HepG2 (cell line): ENCODE results near the gene TUT7.

Experiments used
- CHD2 ChIP-seq: IDR thresholded peaks from 2 replicates; pipeline ENCODE4 v1.6.1; 2011; ENCODE audit warnings: low read depth, low read length, improper control_type of control experiment
- CREM ChIP-seq, 2 experiments: sonication (generic) in 1 of 2; formaldehyde crosslinking in 1 of 2; IDR thresholded peaks; 2 replicates each; pipeline versions ENCODE4 v1.4.0 to v1.6.1; 2016 to 2020; ENCODE audit warnings: antibody characterized with exemption in 1 of 2, mild to moderate bottlenecking in 1 of 2, missing genetic modification reagents in 1 of 2
- KAT7 ChIP-seq: IDR thresholded peaks from 2 replicates; pipeline ENCODE4 v1.6.1; 2018; ENCODE audit warnings: borderline replicate concordance, missing compliant biosample characterization
- MAX ChIP-seq: IDR thresholded peaks from 2 replicates; pipeline ENCODE4 v1.6.1; 2012; ENCODE audit warnings: inconsistent platforms
- NBN ChIP-seq: fragments of 450-650 bp; conservative IDR thresholded peaks from 2 replicates; pipeline ENCODE4 v1.6.1; 2017
- NR3C1 ChIP-seq: sonication (generic); formaldehyde crosslinking; IDR thresholded peaks from 2 replicates; pipeline ENCODE4 v1.4.0; 2020; ENCODE audit warnings: missing genetic modification reagents
- PLSCR1 ChIP-seq: sonication (generic); formaldehyde crosslinking; IDR thresholded peaks from 2 replicates; pipeline ENCODE4 v1.5.0; 2020; ENCODE audit warnings: missing genetic modification reagents, mild to moderate bottlenecking, borderline replicate concordance
- RFX1 ChIP-seq: fragments of 450-650 bp; IDR thresholded peaks from 2 replicates; pipeline ENCODE4 v1.6.1; 2017
- TRAFD1 ChIP-seq: sonication (generic); formaldehyde crosslinking; IDR thresholded peaks from 2 replicates; pipeline ENCODE4 v1.5.1; 2020; ENCODE audit warnings: missing genetic modification reagents, mild to moderate bottlenecking, borderline replicate concordance

- TF ChIP-seq PLSCR1 (CRISPR knock-in tag): no peak
- TF ChIP-seq CHD2: no peak
- TF ChIP-seq RFX1: no peak
- no peak for TF ChIP-seq MAX
- TF ChIP-seq CREM (IDR thresholded peaks at IDR 0.05): no peak
- TF ChIP-seq CREM (CRISPR knock-in tag; IDR thresholded peaks at IDR 0.05): no peak
- TF ChIP-seq KAT7: no peak
- TF ChIP-seq TRAFD1 (CRISPR knock-in tag): no peak
- no peak for TF ChIP-seq NR3C1 (CRISPR knock-in tag)
- TF ChIP-seq NBN: no peak
These were observed 35.4 kb upstream of the TUT7 start for GRCh38 chr9:86389628-86390027.
